HepG2 (cell line): ENCODE measurements around the gene ZBTB7C. TPM values are rescaled to one million over a fixed set of nuclear protein-coding genes. Genes with fewer than 3 reads are reported as not detected.

ENCODE experiments used
- ARNTL ChIP-seq: sonication (generic); formaldehyde crosslinking; IDR thresholded peaks from 2 replicates; pipeline ENCODE4 v1.4.0; 2020; ENCODE audit warnings: mild to moderate bottlenecking, missing genetic modification reagents
- ATRX ChIP-seq: sonication (generic); formaldehyde crosslinking; IDR thresholded peaks from 2 replicates; pipeline ENCODE4 v1.4.0; 2020; ENCODE audit warnings: missing genetic modification reagents, borderline replicate concordance
- HOXA5 ChIP-seq: sonication (generic); formaldehyde crosslinking; IDR thresholded peaks from 2 replicates; pipeline ENCODE4 v1.4.0; 2020; ENCODE audit warnings: missing genetic modification reagents
- RFXAP ChIP-seq: sonication (generic); formaldehyde crosslinking; IDR thresholded peaks from 2 replicates; pipeline ENCODE4 v1.4.0; 2020; ENCODE audit warnings: missing genetic modification reagents, borderline replicate concordance
- ZMYM3 ChIP-seq: sonication (generic); formaldehyde crosslinking; IDR thresholded peaks from 2 replicates; pipeline ENCODE4 v1.5.1; 2020; ENCODE audit warnings: mild to moderate bottlenecking, missing genetic modification reagents
- polyA plus RNA-seq, 8 experiments: library from polyadenylated mRNA; depleted of rRNA in 3 of 8; stranded (reverse) in 7 of 8; unstranded in 1 of 8; fragments of >200 nt; fragmentation: Illumina TruSeq in 4 of 8; extraction: Trizol in 4 of 8; gene quantifications; 2 replicates each; pipeline versions ENCODE4 v1.2.1 to v1.2.3, GENCODE V29; 2011 to 2016; ENCODE audit warnings: low read depth in 4 of 8, missing spikeins in 1 of 8, mixed read lengths in 1 of 8; ENCODE audit not compliant: insufficient read depth in 1 of 8
- total RNA-seq, 5 experiments: library from RNA; depleted of rRNA; stranded (reverse); fragments of >200 nt; fragmentation: Illumina TruSeq; extraction: Trizol; gene quantifications; 2 replicates each; pipeline ENCODE4 v1.2.3, GENCODE V29; 2016; ENCODE audit warnings: low read depth in 1 of 5
- TF ChIP-seq, protein P1 (sequence below): sonication (generic); formaldehyde crosslinking; IDR thresholded peaks from 2 replicates; pipeline ENCODE4 v1.4.0; 2020; ENCODE audit warnings: mild to moderate bottlenecking, missing genetic modification reagents, borderline replicate concordance
- TF ChIP-seq, protein P2 (sequence below), 2 experiments: fragments of 450-650 bp in 1 of 2; sonication (generic) in 1 of 2; formaldehyde crosslinking in 1 of 2; IDR thresholded peaks; 2 replicates each; pipeline versions ENCODE4 v1.6.1 to v1.8.0; 2016 to 2022; ENCODE audit warnings: antibody characterized with exemption in 1 of 2, mild to moderate bottlenecking in 1 of 2, missing genetic modification reagents in 1 of 2
- TF ChIP-seq, protein P3 (sequence below): sonication (generic); formaldehyde crosslinking; IDR thresholded peaks from 2 replicates; pipeline ENCODE4 v1.8.0; 2022; ENCODE audit warnings: mild to moderate bottlenecking, missing genetic modification reagents, moderate library complexity
- TF ChIP-seq, protein P4 (sequence below): IDR thresholded peaks from 2 replicates; pipeline ENCODE4 v1.6.1; 2016; ENCODE audit warnings: mild to moderate bottlenecking

The ZBTB7C gene
- total and polyA plus RNA-seq, 2 of the 13 experiments (the other 11 are each of a cell fraction or from before 2014, with no cell fraction given) = 0.01 to 0.04 TPM

DNA sequence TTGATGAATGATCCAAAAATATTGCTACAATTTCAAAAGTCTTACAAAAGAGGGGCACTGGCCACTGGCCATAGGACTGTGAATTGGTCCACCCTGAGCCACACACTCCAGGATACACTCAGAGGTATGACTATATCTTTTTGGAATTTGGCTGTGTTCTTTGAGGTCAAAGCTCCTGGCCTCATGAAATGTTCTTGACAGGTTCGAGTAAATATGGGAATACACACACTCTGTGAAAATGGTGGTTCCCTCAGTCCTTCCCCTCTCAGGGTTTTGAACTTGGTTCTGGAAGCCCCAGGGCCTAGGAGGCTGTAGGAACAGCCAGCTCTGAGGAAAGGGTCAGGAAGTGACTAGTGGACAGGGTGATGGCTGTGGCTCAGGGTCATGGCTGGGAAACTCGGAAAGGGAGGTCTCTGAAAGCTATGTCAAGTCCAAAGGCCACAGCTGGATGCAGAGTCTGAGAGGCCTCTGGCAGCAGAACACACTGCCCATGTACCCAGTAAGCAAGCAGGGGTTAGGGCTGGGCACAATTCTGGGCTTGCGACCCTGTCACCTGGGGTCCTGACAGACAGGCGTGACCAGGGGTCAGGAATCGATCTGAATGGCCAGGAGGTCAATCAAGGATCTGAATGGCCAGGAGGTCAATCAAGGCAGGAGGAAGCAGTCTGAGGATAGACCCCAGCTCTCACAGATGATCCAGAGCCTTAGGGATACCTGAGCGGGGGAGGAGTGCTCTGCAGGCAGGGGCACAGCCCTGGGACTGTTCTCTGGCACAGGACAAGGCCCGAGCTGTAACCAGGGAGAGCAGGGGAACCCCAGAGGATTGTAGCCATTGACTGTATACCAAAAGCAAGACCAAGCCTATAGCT, 255.3 kb downstream of the ZBTB7C start (continued):
- TF ChIP-seq, protein P1, sequence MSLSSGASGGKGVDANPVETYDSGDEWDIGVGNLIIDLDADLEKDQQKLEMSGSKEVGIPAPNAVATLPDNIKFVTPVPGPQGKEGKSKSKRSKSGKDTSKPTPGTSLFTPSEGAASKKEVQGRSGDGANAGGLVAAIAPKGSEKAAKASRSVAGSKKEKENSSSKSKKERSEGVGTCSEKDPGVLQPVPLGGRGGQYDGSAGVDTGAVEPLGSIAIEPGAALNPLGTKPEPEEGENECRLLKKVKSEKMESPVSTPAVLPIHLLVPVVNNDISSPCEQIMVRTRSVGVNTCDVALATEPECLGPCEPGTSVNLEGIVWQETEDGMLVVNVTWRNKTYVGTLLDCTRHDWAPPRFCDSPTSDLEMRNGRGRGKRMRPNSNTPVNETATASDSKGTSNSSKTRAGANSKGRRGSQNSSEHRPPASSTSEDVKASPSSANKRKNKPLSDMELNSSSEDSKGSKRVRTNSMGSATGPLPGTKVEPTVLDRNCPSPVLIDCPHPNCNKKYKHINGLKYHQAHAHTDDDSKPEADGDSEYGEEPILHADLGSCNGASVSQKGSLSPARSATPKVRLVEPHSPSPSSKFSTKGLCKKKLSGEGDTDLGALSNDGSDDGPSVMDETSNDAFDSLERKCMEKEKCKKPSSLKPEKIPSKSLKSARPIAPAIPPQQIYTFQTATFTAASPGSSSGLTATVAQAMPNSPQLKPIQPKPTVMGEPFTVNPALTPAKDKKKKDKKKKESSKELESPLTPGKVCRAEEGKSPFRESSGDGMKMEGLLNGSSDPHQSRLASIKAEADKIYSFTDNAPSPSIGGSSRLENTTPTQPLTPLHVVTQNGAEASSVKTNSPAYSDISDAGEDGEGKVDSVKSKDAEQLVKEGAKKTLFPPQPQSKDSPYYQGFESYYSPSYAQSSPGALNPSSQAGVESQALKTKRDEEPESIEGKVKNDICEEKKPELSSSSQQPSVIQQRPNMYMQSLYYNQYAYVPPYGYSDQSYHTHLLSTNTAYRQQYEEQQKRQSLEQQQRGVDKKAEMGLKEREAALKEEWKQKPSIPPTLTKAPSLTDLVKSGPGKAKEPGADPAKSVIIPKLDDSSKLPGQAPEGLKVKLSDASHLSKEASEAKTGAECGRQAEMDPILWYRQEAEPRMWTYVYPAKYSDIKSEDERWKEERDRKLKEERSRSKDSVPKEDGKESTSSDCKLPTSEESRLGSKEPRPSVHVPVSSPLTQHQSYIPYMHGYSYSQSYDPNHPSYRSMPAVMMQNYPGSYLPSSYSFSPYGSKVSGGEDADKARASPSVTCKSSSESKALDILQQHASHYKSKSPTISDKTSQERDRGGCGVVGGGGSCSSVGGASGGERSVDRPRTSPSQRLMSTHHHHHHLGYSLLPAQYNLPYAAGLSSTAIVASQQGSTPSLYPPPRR (CRISPR knock-in tag) = 0 out of 2 replicates have a peak, but pooled peaks have one; percentile 56
- TF ChIP-seq, protein P2, sequence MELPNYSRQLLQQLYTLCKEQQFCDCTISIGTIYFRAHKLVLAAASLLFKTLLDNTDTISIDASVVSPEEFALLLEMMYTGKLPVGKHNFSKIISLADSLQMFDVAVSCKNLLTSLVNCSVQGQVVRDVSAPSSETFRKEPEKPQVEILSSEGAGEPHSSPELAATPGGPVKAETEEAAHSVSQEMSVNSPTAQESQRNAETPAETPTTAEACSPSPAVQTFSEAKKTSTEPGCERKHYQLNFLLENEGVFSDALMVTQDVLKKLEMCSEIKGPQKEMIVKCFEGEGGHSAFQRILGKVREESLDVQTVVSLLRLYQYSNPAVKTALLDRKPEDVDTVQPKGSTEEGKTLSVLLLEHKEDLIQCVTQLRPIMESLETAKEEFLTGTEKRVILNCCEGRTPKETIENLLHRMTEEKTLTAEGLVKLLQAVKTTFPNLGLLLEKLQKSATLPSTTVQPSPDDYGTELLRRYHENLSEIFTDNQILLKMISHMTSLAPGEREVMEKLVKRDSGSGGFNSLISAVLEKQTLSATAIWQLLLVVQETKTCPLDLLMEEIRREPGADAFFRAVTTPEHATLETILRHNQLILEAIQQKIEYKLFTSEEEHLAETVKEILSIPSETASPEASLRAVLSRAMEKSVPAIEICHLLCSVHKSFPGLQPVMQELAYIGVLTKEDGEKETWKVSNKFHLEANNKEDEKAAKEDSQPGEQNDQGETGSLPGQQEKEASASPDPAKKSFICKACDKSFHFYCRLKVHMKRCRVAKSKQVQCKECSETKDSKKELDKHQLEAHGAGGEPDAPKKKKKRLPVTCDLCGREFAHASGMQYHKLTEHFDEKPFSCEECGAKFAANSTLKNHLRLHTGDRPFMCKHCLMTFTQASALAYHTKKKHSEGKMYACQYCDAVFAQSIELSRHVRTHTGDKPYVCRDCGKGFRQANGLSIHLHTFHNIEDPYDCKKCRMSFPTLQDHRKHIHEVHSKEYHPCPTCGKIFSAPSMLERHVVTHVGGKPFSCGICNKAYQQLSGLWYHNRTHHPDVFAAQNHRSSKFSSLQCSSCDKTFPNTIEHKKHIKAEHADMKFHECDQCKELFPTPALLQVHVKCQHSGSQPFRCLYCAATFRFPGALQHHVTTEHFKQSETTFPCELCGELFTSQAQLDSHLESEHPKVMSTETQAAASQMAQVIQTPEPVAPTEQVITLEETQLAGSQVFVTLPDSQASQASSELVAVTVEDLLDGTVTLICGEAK (IDR thresholded peaks at IDR 0.05) = no peak
- TF ChIP-seq, protein P2 (CRISPR knock-in tag; IDR thresholded peaks at IDR 0.05) = peak; percentile 36; the same call in 1 of the 2 replicates
- no peak for TF ChIP-seq HOXA5 (CRISPR knock-in tag)
- TF ChIP-seq RFXAP (CRISPR knock-in tag) = no peak
- no peak for TF ChIP-seq ATRX
- TF ChIP-seq ZMYM3 (CRISPR knock-in tag) = no peak
- 0 out of 2 replicates have a peak, but pooled peaks have one; percentile 26 for TF ChIP-seq ARNTL
- TF ChIP-seq, protein P3, sequence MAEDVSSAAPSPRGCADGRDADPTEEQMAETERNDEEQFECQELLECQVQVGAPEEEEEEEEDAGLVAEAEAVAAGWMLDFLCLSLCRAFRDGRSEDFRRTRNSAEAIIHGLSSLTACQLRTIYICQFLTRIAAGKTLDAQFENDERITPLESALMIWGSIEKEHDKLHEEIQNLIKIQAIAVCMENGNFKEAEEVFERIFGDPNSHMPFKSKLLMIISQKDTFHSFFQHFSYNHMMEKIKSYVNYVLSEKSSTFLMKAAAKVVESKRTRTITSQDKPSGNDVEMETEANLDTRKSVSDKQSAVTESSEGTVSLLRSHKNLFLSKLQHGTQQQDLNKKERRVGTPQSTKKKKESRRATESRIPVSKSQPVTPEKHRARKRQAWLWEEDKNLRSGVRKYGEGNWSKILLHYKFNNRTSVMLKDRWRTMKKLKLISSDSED (CRISPR knock-in tag) = no peak
- TF ChIP-seq, protein P4, sequence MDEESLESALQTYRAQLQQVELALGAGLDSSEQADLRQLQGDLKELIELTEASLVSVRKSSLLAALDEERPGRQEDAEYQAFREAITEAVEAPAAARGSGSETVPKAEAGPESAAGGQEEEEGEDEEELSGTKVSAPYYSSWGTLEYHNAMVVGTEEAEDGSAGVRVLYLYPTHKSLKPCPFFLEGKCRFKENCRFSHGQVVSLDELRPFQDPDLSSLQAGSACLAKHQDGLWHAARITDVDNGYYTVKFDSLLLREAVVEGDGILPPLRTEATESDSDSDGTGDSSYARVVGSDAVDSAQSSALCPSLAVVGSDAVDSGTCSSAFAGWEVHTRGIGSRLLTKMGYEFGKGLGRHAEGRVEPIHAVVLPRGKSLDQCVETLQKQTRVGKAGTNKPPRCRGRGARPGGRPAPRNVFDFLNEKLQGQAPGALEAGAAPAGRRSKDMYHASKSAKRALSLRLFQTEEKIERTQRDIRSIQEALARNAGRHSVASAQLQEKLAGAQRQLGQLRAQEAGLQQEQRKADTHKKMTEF (CRISPR knock-in tag) = 0 out of 2 replicates have a peak, but pooled peaks have one; percentile 35
